H1 (cell line): ENCODE measurements around the gene PTX4. TPM values are rescaled to one million over a fixed set of nuclear protein-coding genes. Genes with fewer than 3 reads are reported as not detected.

Experiments
- BRCA1 ChIP-seq: IDR thresholded peaks from 2 replicates; pipeline ENCODE4 v1.6.1; 2012; ENCODE audit warnings: low read depth, low read length, improper control_type of control experiment
- KDM1A ChIP-seq: fragments of 200-600, 300-600 bp; sonication (generic); IDR thresholded peaks from 2 replicates; pipeline ENCODE4 v1.7.1; 2016; ENCODE audit warnings: mild to moderate bottlenecking, low read length, borderline replicate concordance
- RAD21 ChIP-seq, 2 experiments: IDR thresholded peaks in 1 of 2; conservative IDR thresholded peaks in 1 of 2; 2 replicates each; pipeline ENCODE4 v1.6.1; 2011; ENCODE audit warnings: low read depth in 2 of 2, low read length in 2 of 2, improper control_type of control experiment in 1 of 2, inconsistent platforms in 1 of 2, mild to moderate bottlenecking in 1 of 2, moderate library complexity in 1 of 2
- RNF2 ChIP-seq: fragments of 200-900, 300-1000 bp; sonication (generic); IDR thresholded peaks from 2 replicates; pipeline ENCODE4 v1.7.1; 2016; ENCODE audit warnings: borderline replicate concordance, low read depth, mild to moderate bottlenecking, antibody characterized with exemption, low read length; ENCODE audit not compliant: poor library complexity, severe bottlenecking; ENCODE audit errors: missing control alignments
- polyA plus RNA-seq, 7 experiments: library from polyadenylated mRNA; depleted of rRNA in 3 of 7; stranded (reverse) in 5 of 7; unstranded in 2 of 7; fragments of >200 nt in 5 of 7; fragments of 200-250 nt in 2 of 7; gene quantifications; 1 replicate in 5 of 7; 2 replicates in 1 of 7; 4 replicates in 1 of 7; pipeline versions ENCODE4 v1.2.1 to v1.2.3, GENCODE V29; 2011 to 2013; ENCODE audit warnings: missing spikeins in 2 of 7, mixed read lengths in 2 of 7
- total RNA-seq: library from RNA; stranded (reverse); fragmentation: NEBNext Ultra II Directional; extraction: Animal tissue kit (Norgen Biotek cat#: 25700); gene quantifications from 2 replicates; pipeline ENCODE4 v1.2.1, GENCODE V29; 2021

Gene PTX4
- total and polyA plus RNA-seq, 2 of the 8 experiments (the other 6 are each of a cell fraction or from before 2014, with no cell fraction given) = not detected

DNA sequence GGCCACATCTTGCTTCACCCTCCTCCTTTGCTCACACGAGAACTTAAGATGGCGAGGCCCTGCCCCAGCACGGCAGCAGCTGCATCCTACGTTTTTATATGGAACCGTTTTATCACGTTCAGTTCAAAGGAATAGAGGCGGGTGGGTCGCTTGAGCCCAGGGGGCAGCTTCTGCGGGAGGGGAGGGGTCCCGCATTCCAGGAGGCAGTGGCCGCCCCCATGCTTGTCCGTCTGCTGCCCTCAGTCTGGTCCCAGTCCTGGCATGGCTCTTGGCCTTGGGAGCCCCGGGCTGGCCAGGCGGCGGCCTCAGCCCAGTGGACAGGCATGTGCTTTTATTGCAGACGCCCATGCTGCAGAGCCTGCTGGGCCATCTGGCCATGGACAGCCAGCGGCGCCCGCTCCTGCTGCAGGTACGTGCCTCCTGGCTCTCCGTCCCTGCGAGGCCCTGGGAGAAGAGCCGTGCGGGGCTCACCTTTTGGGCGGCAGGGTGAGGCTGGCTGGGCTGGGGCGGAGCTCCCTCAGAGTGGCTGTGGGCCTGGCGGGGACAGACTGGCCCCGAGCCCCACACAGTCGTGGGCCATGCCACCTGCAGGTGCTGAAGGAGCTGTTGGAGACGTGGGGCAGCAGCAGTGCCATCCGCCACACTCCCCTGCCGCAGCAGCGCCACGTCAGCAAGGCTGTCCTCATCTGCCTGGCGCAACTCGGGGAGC, 11.2 kb upstream of the PTX4 start (continued):
- no peak for TF ChIP-seq RAD21 (IDR thresholded peaks at IDR 0.05 in 1 of 2, conservative IDR thresholded peaks at IDR 0.05 in 1 of 2; ENCODE audit: low read depth in 2 of 2, low read length in 2 of 2)
- TF ChIP-seq KDM1A = no peak
- TF ChIP-seq BRCA1 = no peak
- TF ChIP-seq RNF2 = no peak
